ENCODE measurements around the gene KCNC4.
A peak's percentile ranks its signal among the peaks of the same experiment; 100 is the strongest.

KCNC4 gene

DNA sequence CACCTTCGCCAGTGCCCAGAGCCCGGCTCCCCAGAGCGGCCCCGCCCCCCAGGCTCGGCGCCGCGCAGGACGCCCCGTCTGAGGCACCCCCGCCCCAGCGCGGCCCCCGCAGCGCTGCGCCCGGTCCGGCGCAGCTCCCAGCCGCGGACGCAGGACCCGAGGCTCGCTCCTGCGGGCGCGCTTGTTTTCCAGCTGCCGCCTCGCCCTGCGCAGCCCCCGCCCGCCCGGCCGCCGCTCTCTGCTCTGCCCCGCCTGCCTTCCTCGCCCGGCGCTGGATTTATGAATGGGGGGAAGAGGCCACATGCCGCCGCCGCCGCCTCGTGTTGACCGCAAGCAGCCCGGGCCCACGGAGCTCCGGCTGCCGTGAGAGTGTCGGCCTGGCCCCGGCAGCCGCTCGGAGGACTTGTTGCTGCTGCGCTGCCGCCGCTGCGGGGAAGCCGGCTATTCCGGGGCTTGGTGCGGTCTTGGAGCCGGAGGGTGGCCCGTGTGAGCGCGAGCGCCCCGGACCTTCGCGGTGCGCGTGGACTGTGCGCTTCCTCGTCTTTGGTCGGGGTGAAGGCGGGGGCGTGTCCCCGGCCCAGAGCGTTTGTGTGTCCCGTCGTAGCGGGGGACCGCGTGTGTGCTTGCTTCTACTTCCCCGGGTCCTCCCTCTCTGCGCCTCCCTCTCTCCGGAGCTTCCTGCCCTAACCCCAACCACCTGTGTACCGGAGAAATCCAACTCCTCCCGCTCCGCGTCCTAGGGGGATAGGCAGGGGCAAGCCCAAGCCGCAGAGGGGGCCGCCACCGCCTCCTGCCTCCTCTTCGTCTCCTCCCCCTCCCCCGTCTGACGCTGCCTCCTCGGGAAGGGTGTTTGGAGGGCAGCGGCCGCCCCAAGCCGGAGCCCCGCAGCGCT is 736 bp downstream of the KCNC4 start:
- H3K27me3 ChIP-seq = peaks cover 31% of the 10 kb centered on the region
- H3K27ac ChIP-seq = peak overlapping the region; percentile 62
- H3K9ac ChIP-seq = peak overlapping the region; percentile 76

DNA sequence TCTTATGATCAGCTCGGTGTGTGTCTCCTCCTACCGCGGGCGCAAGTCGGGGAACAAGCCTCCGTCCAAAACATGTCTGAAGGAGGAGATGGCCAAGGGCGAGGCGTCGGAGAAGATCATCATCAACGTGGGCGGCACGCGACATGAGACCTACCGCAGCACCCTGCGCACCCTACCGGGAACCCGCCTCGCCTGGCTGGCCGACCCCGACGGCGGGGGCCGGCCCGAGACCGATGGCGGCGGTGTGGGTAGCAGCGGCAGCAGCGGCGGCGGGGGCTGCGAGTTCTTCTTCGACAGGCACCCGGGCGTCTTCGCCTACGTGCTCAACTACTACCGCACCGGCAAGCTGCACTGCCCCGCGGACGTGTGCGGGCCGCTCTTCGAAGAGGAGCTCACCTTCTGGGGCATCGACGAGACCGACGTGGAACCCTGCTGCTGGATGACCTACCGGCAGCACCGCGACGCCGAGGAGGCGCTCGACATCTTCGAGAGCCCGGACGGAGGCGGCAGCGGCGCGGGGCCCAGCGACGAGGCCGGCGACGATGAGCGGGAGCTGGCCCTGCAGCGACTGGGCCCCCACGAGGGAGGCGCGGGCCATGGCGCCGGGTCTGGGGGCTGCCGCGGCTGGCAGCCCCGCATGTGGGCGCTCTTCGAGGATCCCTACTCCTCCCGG is 1.5 kb downstream of the KCNC4 start:
- peak overlapping the region; percentile 98 for H3K4me2 ChIP-seq
- H3K4me3 ChIP-seq = peak overlapping the region; percentile 79
- no peak overlapping the region for H3K27ac ChIP-seq
- no peaks in the 10 kb centered on the region for H3K9me3 ChIP-seq
- peaks cover 53% of the 10 kb centered on the region for H4K20me1 ChIP-seq
- peaks cover 31% of the 10 kb centered on the region for H3K27me3 ChIP-seq
- no peak for TF ChIP-seq Cebpa-rat (IDR thresholded peaks at IDR 0.05)
- H3K36me3 ChIP-seq = no peaks in the 10 kb centered on the region
- H3K4me1 ChIP-seq = peaks cover 42% of the 10 kb centered on the region
- H3K9ac ChIP-seq = peak overlapping the region; percentile 76; the same call in 1 of the 2 replicates

More for the DNA sequence above, 736 bp downstream of the KCNC4 start:
- TF ChIP-seq Cebpa-rat (IDR thresholded peaks at IDR 0.05) = no peak
- Histone ChIP-seq H4K20me1 (peaks cover 45% of the 10 kb centered on the region), H3K4me1 (peaks cover 42% of the 10 kb centered on the region), H3K9me3 (no peaks in the 10 kb centered on the region), H3K4me3 (peak overlapping the region; percentile 79), H3K36me3 (no peaks in the 10 kb centered on the region), H3K4me2 (peak overlapping the region; percentile 98)

DNA sequence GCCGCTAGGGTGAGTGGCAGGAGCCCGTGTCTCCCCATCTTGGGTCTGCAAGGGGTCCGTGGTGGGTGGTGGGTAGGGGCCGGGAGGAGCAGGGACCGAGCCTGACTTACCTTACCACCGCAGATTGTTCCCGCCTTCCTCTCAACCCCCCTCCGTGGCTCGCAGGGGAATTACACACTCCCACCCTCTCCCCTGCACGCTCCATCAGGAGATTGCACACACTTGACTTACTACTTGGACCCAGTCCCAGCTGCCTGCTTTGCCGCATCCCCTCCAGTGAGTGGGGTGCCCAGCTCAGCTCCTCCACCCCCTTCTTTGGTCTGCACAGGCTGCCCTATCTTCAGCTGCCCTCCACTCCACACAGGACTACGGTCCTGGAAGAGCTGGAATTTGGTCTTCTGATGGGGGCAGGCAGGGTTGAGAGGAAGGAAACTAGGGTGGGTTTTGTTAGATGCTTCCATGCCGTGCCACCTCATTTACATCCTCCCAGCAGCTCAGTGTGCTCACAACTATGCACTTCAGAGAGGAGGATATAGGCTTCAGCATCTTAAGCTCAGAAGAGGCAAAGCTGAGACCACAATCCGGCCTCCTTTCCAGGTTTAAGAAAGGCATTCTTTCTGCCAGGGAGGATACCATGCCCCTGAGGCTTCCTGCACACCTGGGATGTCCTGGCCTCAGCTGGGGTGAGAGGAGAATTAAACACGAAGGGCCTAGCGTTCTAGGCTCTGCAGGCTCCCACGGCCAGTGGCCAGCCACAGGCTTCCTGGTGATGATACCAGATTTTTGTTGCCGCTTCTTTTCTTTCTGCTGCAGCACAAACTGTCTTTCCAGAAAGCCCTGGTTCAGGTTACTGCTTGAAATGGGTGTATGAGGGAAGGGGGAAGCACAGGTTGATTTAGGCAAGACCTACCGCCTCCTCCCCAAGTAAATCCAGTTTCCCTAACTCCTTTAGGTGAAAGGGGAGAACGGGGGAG is 2.3 kb downstream of the KCNC4 start:
- no peak for TF ChIP-seq Cebpa-rat (IDR thresholded peaks at IDR 0.05)
- Histone ChIP-seq H3K27me3 (peaks cover 31% of the 10 kb centered on the region), H3K4me3 (peak overlapping the region; percentile 79), H3K36me3 (no peaks in the 10 kb centered on the region), H3K27ac (no peak overlapping the region), H3K9ac (no peak overlapping the region), H3K4me2 (peak overlapping the region; percentile 98), H3K4me1 (peaks cover 41% of the 10 kb centered on the region), H4K20me1 (peaks cover 58% of the 10 kb centered on the region), H3K9me3 (no peaks in the 10 kb centered on the region)

DNA sequence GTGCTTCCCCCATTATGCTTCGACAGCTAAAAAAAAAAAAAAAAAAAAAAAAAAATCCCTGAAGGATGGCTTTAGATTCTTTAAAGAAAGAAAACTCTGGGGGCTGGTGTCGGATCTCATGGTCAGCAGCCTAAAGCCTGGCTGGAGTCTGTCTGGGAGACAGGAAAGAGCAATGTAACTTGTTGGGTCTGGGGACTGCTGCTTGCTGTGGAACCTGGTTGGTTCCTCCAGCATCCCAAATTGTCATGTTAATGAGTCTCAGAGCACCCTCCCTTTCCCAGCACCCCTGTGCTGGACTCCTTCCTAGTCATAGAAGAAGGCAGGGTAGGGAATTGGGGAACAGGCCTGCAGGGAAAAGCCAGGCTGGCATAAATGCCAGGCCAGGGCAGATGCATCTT is 3.0 kb downstream of the KCNC4 start:
- no peak for TF ChIP-seq Cebpa-rat (IDR thresholded peaks at IDR 0.05)
- H3K36me3 ChIP-seq = no peaks in the 10 kb centered on the region
- H3K27ac ChIP-seq = no peak overlapping the region
- H3K4me2 ChIP-seq = peak overlapping the region; percentile 98
- H4K20me1 ChIP-seq = peaks cover 65% of the 10 kb centered on the region
- H3K4me3 ChIP-seq = no peak overlapping the region
- no peak overlapping the region for H3K9ac ChIP-seq
- peaks cover 34% of the 10 kb centered on the region for H3K4me1 ChIP-seq
- H3K27me3 ChIP-seq = peaks cover 31% of the 10 kb centered on the region
- no peaks in the 10 kb centered on the region for H3K9me3 ChIP-seq

DNA sequence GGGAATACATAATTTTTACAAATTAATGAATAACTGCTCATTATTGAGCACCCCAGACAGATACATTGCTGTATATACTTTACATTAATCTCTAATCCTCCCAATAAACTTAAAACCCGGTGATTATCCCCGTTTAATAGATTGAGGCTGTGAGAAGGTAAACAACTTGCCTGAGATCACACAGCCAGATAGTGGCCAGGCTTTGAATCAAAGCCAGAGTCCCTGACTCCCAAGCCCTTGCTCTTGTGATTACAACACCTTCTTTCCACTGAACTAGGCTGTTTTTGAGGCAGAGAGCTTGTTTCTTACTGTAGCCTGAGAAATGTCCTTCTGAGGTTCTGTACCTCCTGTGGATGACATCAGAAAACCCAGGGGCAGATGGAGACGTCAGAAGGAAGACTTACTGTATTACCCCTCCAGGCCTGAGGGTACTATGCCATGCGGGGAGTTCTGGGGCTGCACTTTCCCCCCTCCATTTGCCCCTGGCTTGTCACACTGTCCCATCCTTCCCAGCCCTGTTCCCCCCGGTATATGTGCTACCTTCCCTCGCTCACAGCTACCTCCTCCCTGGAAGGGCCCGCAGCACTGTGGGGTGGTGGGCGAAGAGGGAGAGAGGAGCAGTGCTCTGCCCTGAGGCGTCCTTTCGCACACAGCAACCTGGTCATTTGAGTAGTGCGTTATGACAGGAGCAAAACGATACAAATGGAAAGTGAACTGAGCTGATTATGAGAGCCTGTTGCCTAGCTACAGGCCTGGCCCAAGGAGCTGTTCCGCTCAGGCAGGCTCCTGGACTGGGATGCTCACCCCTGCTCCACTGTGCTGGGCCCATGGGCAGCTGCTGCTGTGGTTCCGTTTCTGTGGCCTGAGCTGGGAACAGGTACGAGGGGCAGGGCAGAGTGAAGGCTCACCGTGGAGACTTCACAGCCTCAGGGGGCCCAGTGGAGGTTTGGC is 4.6 kb downstream of the KCNC4 start:
- Histone ChIP-seq H4K20me1 (peaks cover 81% of the 10 kb centered on the region), H3K4me2 (peak overlapping the region; percentile 7; the same call in 1 of the 2 replicates), H3K36me3 (no peaks in the 10 kb centered on the region), H3K9me3 (no peaks in the 10 kb centered on the region), H3K27me3 (peaks cover 31% of the 10 kb centered on the region), H3K27ac (no peak overlapping the region), H3K4me1 (peaks cover 19% of the 10 kb centered on the region), H3K4me3 (no peak overlapping the region), H3K9ac (0 out of 2 replicates have a peak overlapping the region, but pooled peaks have one; percentile 21)
- TF ChIP-seq Cebpa-rat (IDR thresholded peaks at IDR 0.05) = no peak

DNA sequence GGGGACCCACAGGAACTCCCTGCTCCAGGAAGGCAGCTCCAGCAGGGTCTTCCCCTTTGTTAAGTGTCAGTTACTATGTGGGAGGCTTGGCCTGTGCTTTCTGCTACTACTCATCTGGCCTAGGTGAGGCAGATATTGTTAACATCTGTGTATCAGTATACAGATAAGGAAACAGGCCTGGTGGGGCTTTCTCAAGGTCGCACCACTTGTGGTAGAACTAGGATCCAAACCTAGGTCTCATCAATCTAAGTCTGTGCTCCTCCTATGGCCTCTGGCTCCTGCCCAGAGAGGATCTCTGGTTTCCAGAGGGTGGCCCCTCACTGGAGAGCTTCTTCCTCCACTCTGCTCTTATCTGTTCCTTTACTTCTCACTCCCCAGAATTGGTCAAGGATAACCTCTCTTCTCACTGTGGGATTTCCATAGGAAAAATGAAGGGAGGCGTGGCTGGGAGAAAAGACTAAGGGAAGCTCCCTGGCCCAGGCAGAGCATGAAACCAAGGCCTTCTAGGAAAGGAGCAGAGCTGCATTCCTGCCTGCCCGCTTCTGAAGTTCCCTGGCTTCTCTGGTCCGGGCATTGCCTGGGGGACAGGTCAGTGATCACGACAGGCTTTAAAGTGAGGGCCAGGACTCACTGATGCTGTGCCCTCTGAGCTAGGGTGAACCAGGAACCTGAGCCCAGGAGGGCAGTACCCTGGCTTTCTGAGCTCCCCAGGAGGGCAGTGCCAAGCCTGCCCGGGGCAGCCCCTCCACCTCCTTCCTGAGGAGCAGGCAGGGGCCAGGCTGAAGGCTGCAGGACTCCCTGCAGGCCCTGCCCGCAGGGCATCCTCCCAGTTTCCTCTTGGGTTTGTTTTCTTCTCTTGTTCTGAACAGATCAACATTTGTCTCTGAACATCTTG is 5.8 kb downstream of the KCNC4 start:
- H4K20me1 ChIP-seq = peaks cover 84% of the 10 kb centered on the region
- H3K4me2 ChIP-seq = 0 out of 2 replicates have a peak overlapping the region, but pooled peaks have one; percentile 7

DNA sequence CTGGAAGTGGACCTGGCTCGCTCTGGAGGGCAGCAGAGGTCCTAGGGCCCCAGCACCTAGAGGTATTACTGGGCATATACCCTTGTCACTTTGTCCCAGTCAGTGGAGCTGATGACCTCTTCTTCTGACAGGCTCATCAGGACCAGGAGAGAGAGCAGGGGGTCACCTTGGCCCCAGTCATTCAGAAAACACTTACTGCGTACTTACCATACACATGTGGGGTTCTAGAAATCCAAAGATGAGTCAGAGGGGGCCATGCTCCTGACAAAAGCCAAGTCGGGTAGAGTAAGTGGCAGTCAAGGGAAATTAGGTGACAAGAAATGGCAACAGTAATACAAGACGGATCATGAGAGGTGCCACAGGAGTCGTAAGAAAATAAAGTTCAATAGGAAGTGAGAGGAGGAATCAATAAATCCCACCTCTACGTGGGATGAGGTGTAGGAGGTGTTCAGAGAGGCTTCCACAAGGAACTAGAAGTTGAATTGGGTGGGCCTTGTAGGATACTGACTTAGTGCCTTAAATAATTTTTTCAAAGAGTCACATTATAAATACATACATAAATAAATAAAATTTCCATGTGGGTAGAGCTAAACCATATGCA is 6.8 kb downstream of the KCNC4 start:
- Histone ChIP-seq H3K27me3 (peaks cover 18% of the 10 kb centered on the region), H3K4me2 (no peak overlapping the region), H3K36me3 (no peaks in the 10 kb centered on the region), H3K9me3 (no peaks in the 10 kb centered on the region), H4K20me1 (peaks cover 84% of the 10 kb centered on the region), H3K4me3 (no peak overlapping the region), H3K4me1 (peaks cover 9% of the 10 kb centered on the region), H3K9ac (no peak overlapping the region), H3K27ac (no peak overlapping the region)
- TF ChIP-seq Cebpa-rat (IDR thresholded peaks at IDR 0.05) = no peak

More for the DNA sequence above, 5.8 kb downstream of the KCNC4 start:
- H3K36me3 ChIP-seq = no peaks in the 10 kb centered on the region
- H3K9me3 ChIP-seq = no peaks in the 10 kb centered on the region
- no peak overlapping the region for H3K4me3 ChIP-seq
- H3K4me1 ChIP-seq = peaks cover 19% of the 10 kb centered on the region
- no peak overlapping the region for H3K9ac ChIP-seq
- H3K27ac ChIP-seq = no peak overlapping the region
- H3K27me3 ChIP-seq = peaks cover 29% of the 10 kb centered on the region
- TF ChIP-seq Cebpa-rat (IDR thresholded peaks at IDR 0.05) = no peak

Data from BLaER1 (cell line).